ENCODE results near the gene SLC13A3.

SLC13A3 gene

GRCh38 chr20:46652699-46653098, 1.4 kb upstream of the SLC13A3 start:
- Histone ChIP-seq H2BK12ac (ENCODE audit: low read length) (no peak overlapping the region), H3K4ac (ENCODE audit: low read length) (no peak overlapping the region), H3K14ac (ENCODE audit: low read length) (no peak overlapping the region), H3K9me3 (replicated peaks in 1 of 2; ENCODE audit: control insufficient read depth in 2 of 2, insufficient read depth in 1 of 2, low read depth in 1 of 2, low read length in 2 of 2) (peaks cover 0 to 1% of the 10 kb centered on the region in 2 donors), H3K18ac (ENCODE audit: low read length) (no peak overlapping the region), H2BK5ac (ENCODE audit: low read length) (no peak overlapping the region), H3K79me1 (ENCODE audit: low read depth, low read length) (no peaks in the 10 kb centered on the region), H2BK15ac (ENCODE audit: low read length) (no peak overlapping the region), H3K27ac (replicated peaks; ENCODE audit: low read length) (no peak overlapping the region), H3K27me3 (ENCODE audit: control insufficient read depth in 3 of 3, insufficient read depth in 3 of 3, low read depth in 1 of 3, low read length in 3 of 3) (peaks cover 0 to 6% (median 0%) of the 10 kb centered on the region in 3 experiments), H2BK120ac (ENCODE audit: low read depth, low read length) (no peak overlapping the region), H3K36me3 (replicated peaks in 1 of 2; ENCODE audit: control insufficient read depth in 2 of 2, insufficient read depth in 2 of 2, low read length in 2 of 2) (no peaks in the 10 kb centered on the region), H3K4me1 (ENCODE audit: control insufficient read depth in 2 of 2, insufficient read depth in 1 of 2, low read depth in 1 of 2, low read length in 2 of 2) (peaks cover 1% of the 10 kb centered on the region in 2 donors), H3K4me3 (ENCODE audit: low read length in 2 of 2) (no peak overlapping the region), H4K8ac (ENCODE audit: low read depth, low read length) (no peak overlapping the region), H2AFZ (ENCODE audit: low read length) (no peak overlapping the region), H3K9ac (ENCODE audit: low read depth, low read length, poor library complexity) (no peak overlapping the region), H3K23ac (ENCODE audit: low read depth, low read length, poor library complexity) (no peak overlapping the region), H2AK5ac (ENCODE audit: low read depth, low read length) (no peak overlapping the region), H4K91ac (ENCODE audit: low read depth, low read length, poor library complexity) (no peak overlapping the region), H3K4me2 (ENCODE audit: insufficient read depth, low read length, poor library complexity, severe bottlenecking) (no peak overlapping the region)
- no peak for DNase-seq (ENCODE audit: low spot score)

GRCh38 chr20:46650575-46651090, 626 bp downstream of the SLC13A3 start:
- no peak overlapping the region for H2BK12ac ChIP-seq (ENCODE audit: low read length)
- peak overlapping the region; percentile 74 for H3K4me2 ChIP-seq (ENCODE audit: insufficient read depth, low read length, poor library complexity, severe bottlenecking)
- H3K14ac ChIP-seq (ENCODE audit: low read length), result no peak overlapping the region
- H3K4me1 ChIP-seq (ENCODE audit: control insufficient read depth in 2 of 2, insufficient read depth in 1 of 2, low read depth in 1 of 2, low read length in 2 of 2), result peaks cover 3 to 5% of the 10 kb centered on the region in 2 donors
- WGBS, 2 donors (ENCODE audit: extremely low coverage in 2 of 2, insufficient read length in 2 of 2, insufficient replicate concordance in 1 of 2), result no CpG with 5 or more reads among the region's 10 CpGs
- DNase-seq (ENCODE audit: low spot score), result no peak
- no peak overlapping the region for H2AFZ ChIP-seq (ENCODE audit: low read length)
- no peaks in the 10 kb centered on the region for H3K36me3 ChIP-seq (replicated peaks in 1 of 2; ENCODE audit: control insufficient read depth in 2 of 2, insufficient read depth in 2 of 2, low read length in 2 of 2)
- no peak overlapping the region for H3K23ac ChIP-seq (ENCODE audit: low read depth, low read length, poor library complexity)
- no peak overlapping the region for H3K4ac ChIP-seq (ENCODE audit: low read length)
- no peak overlapping the region for H3K27ac ChIP-seq (replicated peaks; ENCODE audit: low read length)
- H3K79me1 ChIP-seq (ENCODE audit: low read depth, low read length), result no peaks in the 10 kb centered on the region
- peak overlapping the region; percentile 64 for H3K9ac ChIP-seq (ENCODE audit: low read depth, low read length, poor library complexity)
- H2BK5ac ChIP-seq (ENCODE audit: low read length), result peak overlapping the region; percentile 71
- no peak overlapping the region for H2BK120ac ChIP-seq (ENCODE audit: low read depth, low read length)
- no peak overlapping the region for H4K8ac ChIP-seq (ENCODE audit: low read depth, low read length)
- H4K91ac ChIP-seq (ENCODE audit: low read depth, low read length, poor library complexity), result no peak overlapping the region
- H3K9me3 ChIP-seq (replicated peaks in 1 of 2; ENCODE audit: control insufficient read depth in 2 of 2, insufficient read depth in 1 of 2, low read depth in 1 of 2, low read length in 2 of 2), result no peaks in the 10 kb centered on the region
- no peak overlapping the region for H2BK15ac ChIP-seq (ENCODE audit: low read length)
- no peak overlapping the region for H3K4me3 ChIP-seq (ENCODE audit: low read length in 2 of 2)
- peaks cover 0 to 6% (median 0%) of the 10 kb centered on the region in 3 experiments for H3K27me3 ChIP-seq (ENCODE audit: control insufficient read depth in 3 of 3, insufficient read depth in 3 of 3, low read depth in 1 of 3, low read length in 3 of 3)
- H2AK5ac ChIP-seq (ENCODE audit: low read depth, low read length), result no peak overlapping the region
- peak overlapping the region; percentile 73 for H3K18ac ChIP-seq (ENCODE audit: low read length)

- Histone ChIP-seq H3K79me1 (ENCODE audit: low read depth, low read length) (no peaks in the 10 kb centered on the region), H2BK12ac (ENCODE audit: low read length) (no peak overlapping the region), H3K4ac (ENCODE audit: low read length) (no peak overlapping the region), H4K91ac (ENCODE audit: low read depth, low read length, poor library complexity) (no peak overlapping the region), H3K9ac (ENCODE audit: low read depth, low read length, poor library complexity) (no peak overlapping the region), H3K23ac (ENCODE audit: low read depth, low read length, poor library complexity) (no peak overlapping the region), H3K4me2 (ENCODE audit: insufficient read depth, low read length, poor library complexity, severe bottlenecking) (no peak overlapping the region), H3K14ac (ENCODE audit: low read length) (no peak overlapping the region), H3K27ac (replicated peaks; ENCODE audit: low read length) (no peak overlapping the region), H3K4me1 (ENCODE audit: control insufficient read depth in 2 of 2, insufficient read depth in 1 of 2, low read depth in 1 of 2, low read length in 2 of 2) (peaks cover 3 to 5% of the 10 kb centered on the region in 2 donors), H3K9me3 (replicated peaks in 1 of 2; ENCODE audit: control insufficient read depth in 2 of 2, insufficient read depth in 1 of 2, low read depth in 1 of 2, low read length in 2 of 2) (no peaks in the 10 kb centered on the region), H2AFZ (ENCODE audit: low read length) (no peak overlapping the region), H4K8ac (ENCODE audit: low read depth, low read length) (no peak overlapping the region), H3K4me3 (ENCODE audit: low read length in 2 of 2) (no peak overlapping the region), H2BK120ac (ENCODE audit: low read depth, low read length) (no peak overlapping the region), H2BK15ac (ENCODE audit: low read length) (no peak overlapping the region), H2BK5ac (ENCODE audit: low read length) (no peak overlapping the region), H3K18ac (ENCODE audit: low read length) (no peak overlapping the region), H2AK5ac (ENCODE audit: low read depth, low read length) (no peak overlapping the region), H3K36me3 (replicated peaks in 1 of 2; ENCODE audit: control insufficient read depth in 2 of 2, insufficient read depth in 2 of 2, low read length in 2 of 2) (no peaks in the 10 kb centered on the region), H3K27me3 (ENCODE audit: control insufficient read depth in 3 of 3, insufficient read depth in 3 of 3, low read depth in 1 of 3, low read length in 3 of 3) (peaks cover 0 to 6% (median 0%) of the 10 kb centered on the region in 3 experiments)
- WGBS, 2 donors (ENCODE audit: extremely low coverage in 2 of 2, insufficient read length in 2 of 2, insufficient replicate concordance in 1 of 2), result no CpG with 5 or more reads among the region's 9 CpGs
- no peak for DNase-seq (ENCODE audit: low spot score)
Measured at GRCh38 chr20:46649965-46650542, 1.2 kb downstream of the SLC13A3 start.

GRCh38 chr20:46649650-46649949, 1.7 kb downstream of the SLC13A3 start:
- Histone ChIP-seq H3K27me3 (ENCODE audit: control insufficient read depth in 3 of 3, insufficient read depth in 3 of 3, low read depth in 1 of 3, low read length in 3 of 3) (peaks cover 0 to 6% (median 0%) of the 10 kb centered on the region in 3 experiments), H3K4ac (ENCODE audit: low read length) (no peak overlapping the region), H3K36me3 (replicated peaks in 1 of 2; ENCODE audit: control insufficient read depth in 2 of 2, insufficient read depth in 2 of 2, low read length in 2 of 2) (no peaks in the 10 kb centered on the region), H3K9me3 (replicated peaks in 1 of 2; ENCODE audit: control insufficient read depth in 2 of 2, insufficient read depth in 1 of 2, low read depth in 1 of 2, low read length in 2 of 2) (no peaks in the 10 kb centered on the region), H4K91ac (ENCODE audit: low read depth, low read length, poor library complexity) (no peak overlapping the region), H3K27ac (replicated peaks; ENCODE audit: low read length) (no peak overlapping the region), H3K4me1 (ENCODE audit: control insufficient read depth in 2 of 2, insufficient read depth in 1 of 2, low read depth in 1 of 2, low read length in 2 of 2) (peaks cover 3 to 5% of the 10 kb centered on the region in 2 donors), H3K9ac (ENCODE audit: low read depth, low read length, poor library complexity) (no peak overlapping the region), H2AFZ (ENCODE audit: low read length) (peak overlapping the region; percentile 3), H2BK15ac (ENCODE audit: low read length) (no peak overlapping the region), H3K23ac (ENCODE audit: low read depth, low read length, poor library complexity) (no peak overlapping the region), H3K14ac (ENCODE audit: low read length) (no peak overlapping the region), H3K4me2 (ENCODE audit: insufficient read depth, low read length, poor library complexity, severe bottlenecking) (no peak overlapping the region), H3K79me1 (ENCODE audit: low read depth, low read length) (no peaks in the 10 kb centered on the region), H3K4me3 (ENCODE audit: low read length in 2 of 2) (no peak overlapping the region), H2BK120ac (ENCODE audit: low read depth, low read length) (no peak overlapping the region), H3K18ac (ENCODE audit: low read length) (no peak overlapping the region), H2AK5ac (ENCODE audit: low read depth, low read length) (no peak overlapping the region), H2BK12ac (ENCODE audit: low read length) (no peak overlapping the region), H4K8ac (ENCODE audit: low read depth, low read length) (no peak overlapping the region), H2BK5ac (ENCODE audit: low read length) (no peak overlapping the region)
- no CpG with 5 or more reads among the region's 3 CpGs for WGBS, 2 donors (ENCODE audit: extremely low coverage in 2 of 2, insufficient read length in 2 of 2, insufficient replicate concordance in 1 of 2)
- no peak for DNase-seq (ENCODE audit: low spot score)

Measured in neuronal stem cell (in vitro differentiated cells).